Duodenal mucosa (tissue), 2 donors: ENCODE data around the gene SLC6A1.

Experiments
- H3K27ac ChIP-seq: one replicate; pipeline ENCODE4 v1.7.0; 2013; ENCODE audit warnings: low read depth, low read length
- H3K27me3 ChIP-seq, 2 donors: one replicate each; pipeline ENCODE4 v1.7.0; 2013; ENCODE audit warnings: low read length in 2 of 2, control low read depth in 1 of 2; ENCODE audit not compliant: insufficient read depth in 2 of 2, control insufficient read depth in 1 of 2
- H3K36me3 ChIP-seq, 2 donors: one replicate each; pipeline ENCODE4 v1.7.0; 2013; ENCODE audit warnings: low read length in 2 of 2, control low read depth in 1 of 2; ENCODE audit not compliant: insufficient read depth in 2 of 2, control insufficient read depth in 1 of 2
- H3K4me1 ChIP-seq, 2 donors: one replicate each; pipeline ENCODE4 v1.7.0; 2013; ENCODE audit warnings: low read length in 2 of 2, control low read depth in 1 of 2; ENCODE audit not compliant: insufficient read depth in 2 of 2, control insufficient read depth in 1 of 2
- H3K4me3 ChIP-seq, 2 donors: one replicate each; pipeline ENCODE4 v1.7.0; 2013; ENCODE audit warnings: low read length in 2 of 2, low read depth in 1 of 2
- H3K9ac ChIP-seq, 2 donors: one replicate each; pipeline ENCODE4 v1.7.0; 2013; ENCODE audit warnings: low read length in 2 of 2, low read depth in 1 of 2
- H3K9me3 ChIP-seq, 2 donors: one replicate each; pipeline ENCODE4 v1.7.0; 2013; ENCODE audit warnings: low read length in 2 of 2, control low read depth in 1 of 2; ENCODE audit not compliant: control insufficient read depth in 1 of 2

The SLC6A1 gene

DNA sequence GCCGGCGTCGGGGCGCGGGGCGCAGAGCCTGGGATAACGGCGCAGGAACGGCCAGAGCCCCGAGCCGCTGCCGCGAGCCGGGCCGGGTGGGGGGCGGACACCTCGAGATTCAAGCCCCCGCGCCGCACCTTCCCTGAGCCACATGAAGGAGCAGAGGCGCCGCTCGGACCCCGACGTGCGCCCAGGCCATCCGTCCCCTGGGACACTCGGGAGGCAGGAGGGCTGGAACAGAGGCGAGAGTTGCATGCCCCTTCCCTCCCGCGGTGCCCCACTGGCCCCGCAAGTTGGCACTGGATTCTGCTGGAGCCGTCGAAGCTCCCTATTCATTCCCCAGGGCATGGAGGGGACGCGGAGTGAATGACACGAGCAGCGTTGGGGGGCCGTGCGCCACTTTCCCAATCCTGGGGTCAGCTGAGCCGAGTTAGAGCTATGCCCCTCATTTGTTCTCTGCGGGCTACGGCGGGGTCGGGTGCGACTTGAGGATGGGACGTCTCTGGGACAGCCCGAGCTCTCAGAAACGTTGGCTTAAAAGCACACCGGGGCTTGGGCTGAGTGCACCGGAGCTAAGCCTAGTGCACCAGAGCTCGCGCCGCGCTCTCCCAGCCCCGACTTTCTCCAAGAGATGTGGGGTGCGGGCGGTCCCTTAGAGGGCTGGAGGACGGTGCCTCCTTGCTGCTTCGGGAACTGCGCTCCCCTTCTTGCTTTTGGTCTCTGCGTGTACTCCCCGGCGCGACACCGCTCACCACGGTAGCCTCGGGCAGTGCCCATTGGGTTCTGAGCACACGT, 588 bp downstream of the SLC6A1 start:
- no peak overlapping the region for H3K4me3 ChIP-seq
- H3K27me3 ChIP-seq: peaks cover 41 to 59% of the 10 kb centered on the region in 2 donors
- H3K4me1 ChIP-seq: peaks cover 0 to 2% of the 10 kb centered on the region in 2 donors
- no peaks in the 10 kb centered on the region for H3K36me3 ChIP-seq
- no peak overlapping the region for H3K9ac ChIP-seq
- H3K9me3 ChIP-seq: no peaks in the 10 kb centered on the region
- no peak overlapping the region for H3K27ac ChIP-seq

DNA sequence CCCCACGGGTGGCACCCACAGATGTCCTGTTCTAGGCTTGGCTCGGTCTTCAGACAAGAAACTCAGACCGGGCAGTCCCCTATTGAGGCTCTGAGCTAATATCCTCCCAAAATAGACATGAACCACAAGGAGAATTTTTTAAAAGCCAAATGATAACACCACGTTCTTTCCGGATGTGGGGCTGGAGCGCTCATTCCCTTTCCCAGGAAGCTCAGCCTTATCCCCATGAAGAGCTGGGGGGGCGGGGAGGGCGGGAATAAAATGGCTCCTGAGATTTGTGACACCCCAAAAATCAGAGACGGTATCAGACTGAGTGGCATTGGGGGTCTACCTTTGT, 1.1 kb downstream of the SLC6A1 start:
- Histone ChIP-seq H3K36me3 (no peaks in the 10 kb centered on the region), H3K27me3 (peaks cover 41 to 59% of the 10 kb centered on the region in 2 donors), H3K4me3 (no peak overlapping the region), H3K4me1 (peaks cover 0 to 2% of the 10 kb centered on the region in 2 donors), H3K9ac (no peak overlapping the region), H3K9me3 (no peaks in the 10 kb centered on the region), H3K27ac (no peak overlapping the region)

DNA sequence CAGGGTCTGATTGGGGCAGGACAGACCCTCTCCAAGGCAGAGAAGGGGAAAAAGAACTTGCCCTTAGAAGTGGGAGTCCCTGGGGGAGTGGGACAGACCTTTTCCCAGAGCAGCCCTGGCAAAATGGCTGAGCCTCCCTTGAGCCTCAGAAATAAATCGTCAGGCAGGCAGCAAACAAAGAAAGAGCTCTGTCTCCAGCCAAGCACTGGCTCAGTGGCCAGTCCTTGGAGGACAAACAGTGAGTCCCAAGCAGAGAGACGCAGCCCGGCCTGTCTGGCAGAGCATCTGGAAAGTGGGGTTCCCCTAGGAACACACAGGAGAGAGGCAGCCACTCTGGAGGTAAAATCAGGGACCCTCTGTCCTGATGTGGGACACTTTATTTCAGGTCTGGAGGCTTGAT, 1.8 kb downstream of the SLC6A1 start:
- Histone ChIP-seq H3K9ac (no peak overlapping the region), H3K27me3 (peaks cover 38 to 59% of the 10 kb centered on the region in 2 donors), H3K27ac (no peak overlapping the region), H3K4me3 (no peak overlapping the region), H3K36me3 (no peaks in the 10 kb centered on the region), H3K4me1 (peaks cover 0 to 2% of the 10 kb centered on the region in 2 donors), H3K9me3 (no peaks in the 10 kb centered on the region)

DNA sequence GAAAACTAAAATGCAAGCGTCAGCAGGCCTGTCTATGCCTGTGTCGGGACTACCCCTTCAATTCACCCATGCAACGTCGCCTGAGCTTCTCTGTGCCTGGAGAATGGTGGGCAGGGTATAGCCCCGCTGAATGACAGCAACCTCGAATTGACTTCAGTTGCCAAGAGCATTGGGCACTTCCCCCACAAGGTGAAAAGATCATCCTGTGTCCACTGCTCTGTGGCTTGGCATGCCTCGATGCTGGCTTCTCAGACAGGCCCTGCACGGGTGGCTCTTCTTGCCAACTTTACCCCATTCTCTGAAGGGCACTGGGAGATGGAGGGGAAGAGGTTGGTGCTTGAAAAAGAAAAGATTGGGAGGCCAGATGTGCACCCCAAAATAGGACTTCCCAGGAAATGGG, 3.3 kb downstream of the SLC6A1 start:
- Histone ChIP-seq H3K27me3 (peaks cover 31 to 57% of the 10 kb centered on the region in 2 donors), H3K4me1 (peaks cover 0 to 2% of the 10 kb centered on the region in 2 donors), H3K36me3 (no peaks in the 10 kb centered on the region), H3K4me3 (no peak overlapping the region), H3K27ac (no peak overlapping the region), H3K9me3 (no peaks in the 10 kb centered on the region), H3K9ac (no peak overlapping the region)

DNA sequence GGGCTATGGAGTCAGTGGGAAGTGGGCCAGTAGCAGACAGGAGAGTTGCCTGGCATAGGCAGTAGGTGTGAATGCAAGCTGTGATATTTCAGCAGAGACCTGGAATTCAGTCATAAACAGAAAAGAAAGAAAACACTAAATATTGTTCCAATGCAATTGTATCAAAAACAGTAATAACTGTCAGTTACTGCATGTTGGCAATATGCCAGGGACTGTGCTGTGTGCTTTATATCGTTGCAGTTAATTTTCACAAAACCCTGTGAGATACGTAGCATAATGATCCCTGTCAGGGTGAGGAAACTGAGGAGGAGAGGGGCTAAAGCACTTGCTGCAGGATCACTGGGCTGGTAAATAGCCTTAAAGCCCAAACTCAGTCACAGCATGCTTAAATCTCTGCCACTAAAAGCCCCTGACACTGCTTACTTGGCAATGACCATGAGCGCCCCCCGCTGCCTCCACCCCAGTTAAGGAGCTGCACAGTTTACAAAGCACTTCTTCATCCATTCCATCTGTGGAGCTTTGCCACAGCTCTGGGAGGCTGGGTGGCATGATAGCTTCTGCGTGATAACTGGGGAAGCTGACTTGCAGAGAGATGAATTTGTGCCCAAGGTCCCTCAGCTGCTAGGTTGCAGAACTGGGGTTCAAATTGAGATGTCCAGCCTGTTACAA, 3.9 kb downstream of the SLC6A1 start:
- no peaks in the 10 kb centered on the region for H3K36me3 ChIP-seq
- H3K27ac ChIP-seq: no peak overlapping the region
- H3K9ac ChIP-seq: no peak overlapping the region
- H3K4me3 ChIP-seq: no peak overlapping the region
- no peaks in the 10 kb centered on the region for H3K9me3 ChIP-seq
- H3K27me3 ChIP-seq: peaks cover 30 to 51% of the 10 kb centered on the region in 2 donors
- H3K4me1 ChIP-seq: peaks cover 0 to 2% of the 10 kb centered on the region in 2 donors

DNA sequence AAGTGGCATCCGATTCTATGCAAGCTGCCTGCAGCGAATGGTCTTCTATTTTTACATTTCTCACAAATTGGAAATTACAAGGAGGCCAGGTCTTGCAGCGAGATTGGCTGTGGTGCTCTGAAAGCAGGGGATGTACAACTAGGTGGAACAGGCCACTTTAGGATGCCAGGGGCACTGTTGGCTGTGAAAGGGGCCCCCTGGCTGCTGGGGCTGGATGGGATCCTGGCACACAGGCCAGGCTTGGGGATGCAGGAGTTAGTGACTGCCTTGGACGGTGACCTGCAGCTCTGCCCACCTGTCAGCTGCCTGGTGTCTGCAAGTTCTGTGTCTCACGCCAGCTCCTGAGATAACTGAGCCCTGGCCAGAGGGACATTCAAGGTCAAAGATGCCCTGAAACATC, 4.6 kb downstream of the SLC6A1 start:
- Histone ChIP-seq H3K27me3 (peaks cover 23 to 44% of the 10 kb centered on the region in 2 donors), H3K4me3 (no peak overlapping the region), H3K27ac (no peak overlapping the region), H3K9ac (no peak overlapping the region), H3K4me1 (no peaks in the 10 kb centered on the region), H3K36me3 (no peaks in the 10 kb centered on the region), H3K9me3 (no peaks in the 10 kb centered on the region)

DNA sequence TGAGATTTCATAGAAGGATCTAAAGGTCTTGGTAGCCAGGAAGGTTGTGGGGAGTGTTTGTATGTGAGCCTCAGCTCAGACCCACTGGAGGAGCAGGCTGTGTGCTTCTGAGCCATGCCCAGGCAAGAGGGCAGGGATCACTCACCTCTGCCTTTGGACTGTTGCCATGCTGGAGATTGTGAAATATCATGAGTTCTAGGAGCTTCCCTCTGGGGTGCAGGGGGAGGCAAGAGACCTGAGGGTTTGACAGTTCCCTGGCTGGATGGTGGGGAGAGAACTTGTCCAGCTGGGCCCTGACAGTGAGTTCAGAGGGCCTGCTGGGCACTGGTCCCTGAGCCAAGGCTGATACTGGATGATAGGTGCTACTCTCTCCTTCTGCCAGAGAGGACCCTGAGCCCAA, 6.0 kb downstream of the SLC6A1 start:
- Histone ChIP-seq H3K27me3 (peaks cover 18 to 38% of the 10 kb centered on the region in 2 donors), H3K4me3 (no peak overlapping the region), H3K9me3 (no peaks in the 10 kb centered on the region), H3K36me3 (no peaks in the 10 kb centered on the region), H3K4me1 (no peaks in the 10 kb centered on the region), H3K9ac (no peak overlapping the region), H3K27ac (no peak overlapping the region)

DNA sequence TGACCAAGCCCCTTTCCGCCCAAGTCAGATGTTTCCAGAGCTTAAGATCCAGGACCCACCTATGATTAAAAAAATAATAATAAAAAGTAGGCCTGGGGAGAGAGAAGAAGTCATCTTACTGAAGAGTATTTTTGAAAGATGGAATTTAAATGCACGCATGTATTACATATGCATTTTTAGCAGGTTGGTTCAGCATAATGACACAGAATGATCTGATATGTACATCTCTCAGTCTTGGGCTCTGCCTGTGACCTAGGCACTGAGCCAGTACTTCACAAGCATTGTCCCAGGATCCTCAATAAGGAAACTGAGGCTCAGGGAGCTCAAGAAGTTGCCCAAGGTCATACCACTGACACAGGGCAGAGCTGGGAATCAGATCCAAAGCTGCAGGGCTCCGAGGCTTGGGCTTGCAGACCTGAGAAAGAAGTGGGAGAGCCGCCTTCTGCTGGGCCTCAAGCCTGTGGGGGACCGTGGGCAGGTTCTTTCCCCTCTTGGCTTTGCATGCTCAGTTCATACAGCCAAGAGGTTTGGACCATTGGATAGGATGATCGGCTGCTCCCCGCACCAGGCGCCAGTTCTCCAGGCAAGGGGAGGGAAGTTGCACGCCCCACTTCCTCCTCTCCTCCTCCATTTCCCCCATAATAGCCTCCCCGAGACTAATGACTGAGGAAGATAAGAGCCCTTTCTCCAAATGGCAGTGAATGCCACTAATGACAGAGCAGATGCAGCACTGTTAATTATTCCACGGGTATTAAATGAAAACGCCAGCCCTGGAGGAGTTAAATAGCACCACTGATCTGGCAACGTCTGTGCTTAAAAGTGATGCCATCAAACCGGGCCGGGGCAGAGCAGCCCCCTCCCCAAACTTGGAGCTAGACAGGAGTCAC, 6.9 kb downstream of the SLC6A1 start:
- Histone ChIP-seq H3K36me3 (no peaks in the 10 kb centered on the region), H3K27me3 (peaks cover 10 to 30% of the 10 kb centered on the region in 2 donors), H3K9ac (no peak overlapping the region), H3K4me1 (no peaks in the 10 kb centered on the region), H3K27ac (no peak overlapping the region), H3K9me3 (no peaks in the 10 kb centered on the region), H3K4me3 (no peak overlapping the region)

DNA sequence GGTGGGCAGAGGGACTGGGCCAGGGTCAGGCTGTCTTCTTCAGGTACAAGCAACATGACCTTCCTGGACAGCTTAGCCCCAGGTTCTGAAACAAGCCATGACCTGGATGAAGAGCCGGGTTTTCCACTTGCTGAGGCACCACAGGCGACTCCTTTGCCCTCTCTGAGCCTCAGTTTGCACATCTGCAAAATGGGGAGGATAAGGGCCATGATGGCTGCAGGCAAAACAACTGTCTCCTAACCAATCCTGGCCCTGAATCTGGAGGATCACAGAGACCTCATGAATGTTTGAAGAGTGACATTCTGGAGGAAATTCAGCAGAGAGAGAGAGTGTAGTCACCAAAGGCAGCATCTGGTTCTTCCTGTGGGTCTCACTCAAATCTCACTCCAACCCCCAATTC, 8.0 kb downstream of the SLC6A1 start:
- no peak overlapping the region for H3K27ac ChIP-seq
- peaks cover 5 to 21% of the 10 kb centered on the region in 2 donors for H3K27me3 ChIP-seq
- no peak overlapping the region for H3K9ac ChIP-seq
- H3K4me3 ChIP-seq: no peak overlapping the region
- no peaks in the 10 kb centered on the region for H3K36me3 ChIP-seq
- H3K4me1 ChIP-seq: no peaks in the 10 kb centered on the region
- H3K9me3 ChIP-seq: no peaks in the 10 kb centered on the region
